Stimulated activated CD4-positive, alpha-beta T cell treated with anti-CD3 and anti-CD28 coated beads, Interleukin-4, amount 100 ng/mL, for 4 hours (primary cell): ENCODE results near the gene MIPOL1.
"Not testable (repeated sequence)": the region's sequence is repeated elsewhere in the genome, so short reads cannot be mapped to it uniquely, and the experiment has no call there.

Experiments
- DNase-seq, 2 experiments: peaks; one replicate each; pipeline ENCODE4 v3.0.0-alpha.2; 2020

The MIPOL1 gene

DNA sequence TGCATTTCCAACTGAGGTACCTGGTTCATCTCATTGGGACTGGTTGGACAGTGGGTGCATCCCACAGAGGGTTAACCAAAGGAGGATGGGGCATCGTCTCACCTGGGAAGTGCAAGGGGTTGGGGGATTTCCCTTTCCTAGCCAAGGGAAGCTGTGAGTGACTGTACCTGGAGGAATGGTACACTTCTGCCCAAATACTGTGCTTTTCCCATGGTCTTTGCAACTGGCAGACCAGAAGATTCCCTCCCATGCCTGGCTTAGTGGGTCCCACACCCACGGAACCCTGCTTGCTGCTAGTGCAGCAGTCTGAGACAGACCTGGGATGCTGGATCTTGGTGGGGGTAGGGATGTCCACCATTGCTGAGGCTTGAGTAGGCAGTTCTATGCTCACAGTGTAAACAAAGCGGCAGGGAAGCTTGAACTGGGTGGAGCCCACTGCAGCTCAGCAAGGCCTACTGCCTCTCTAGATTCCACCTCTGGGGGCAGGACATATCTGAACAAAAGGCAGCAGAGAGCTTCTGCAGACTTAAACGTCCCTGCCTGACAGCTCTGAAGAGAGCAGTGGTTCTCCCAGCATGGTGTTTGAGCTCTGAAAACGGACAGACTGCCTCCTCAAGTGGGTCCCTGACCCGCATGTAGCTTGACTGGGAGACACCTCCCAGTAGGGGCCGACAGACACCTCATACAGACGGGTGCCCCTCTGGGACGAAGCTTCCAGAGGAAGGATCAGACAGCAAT, 9.7 kb upstream of the MIPOL1 start:
- DNase-seq: not testable (repeated sequence)

DNA sequence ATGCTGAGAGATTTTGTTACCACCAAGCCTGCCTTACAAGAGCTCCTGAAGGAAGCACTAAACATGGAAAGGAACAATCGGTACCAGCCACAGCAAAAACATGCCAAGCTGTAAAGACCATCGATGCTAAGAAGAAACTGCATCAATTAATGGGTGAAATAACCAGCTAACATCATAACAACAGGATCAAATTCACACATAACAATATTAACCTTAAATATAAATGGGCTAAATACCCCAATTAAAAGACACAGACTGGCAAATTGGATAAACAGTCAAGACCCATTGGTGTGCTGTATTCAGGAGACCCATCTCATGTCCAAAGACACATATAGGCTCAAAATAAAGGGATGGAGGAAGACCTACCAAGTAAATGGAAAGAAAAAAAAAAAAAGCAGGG, 8.0 kb upstream of the MIPOL1 start:
- not testable (repeated sequence) for DNase-seq

DNA sequence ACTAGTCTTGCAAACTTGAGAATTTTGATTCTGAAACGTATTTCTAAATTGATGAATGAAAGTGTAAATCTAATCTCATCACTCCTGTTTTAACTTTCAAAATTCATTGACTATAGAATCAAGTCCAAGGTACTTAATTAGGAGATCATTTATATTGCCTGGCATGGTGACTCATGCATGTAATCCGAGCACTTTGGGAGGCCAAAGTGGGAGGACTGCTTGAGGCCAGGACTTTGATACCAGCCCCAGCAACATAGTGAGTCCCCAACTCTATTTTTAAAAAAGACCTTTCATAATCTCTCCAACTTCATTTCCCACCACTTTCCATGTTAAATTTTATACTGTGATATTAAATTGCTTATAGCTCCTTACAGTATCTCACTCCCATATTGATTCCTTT, 3.0 kb upstream of the MIPOL1 start:
- no peak for DNase-seq

DNA sequence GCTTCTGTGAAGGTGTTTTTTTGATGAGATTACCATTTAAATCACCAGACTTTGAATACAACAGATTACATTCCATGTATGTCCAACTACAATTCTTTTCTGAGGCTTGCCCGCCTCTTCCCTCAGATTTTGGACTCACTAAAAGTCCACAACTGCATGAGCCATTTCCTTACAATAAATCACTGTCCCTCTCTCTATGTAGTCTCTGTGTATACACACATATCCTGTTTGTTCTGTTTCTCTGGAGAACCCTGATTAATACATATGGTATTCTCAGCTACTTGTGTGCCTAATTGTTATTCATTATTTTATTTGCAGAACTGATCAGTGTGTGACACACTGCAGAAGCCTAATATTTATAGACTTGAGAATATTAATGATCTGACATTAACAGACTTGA, 2.4 kb upstream of the MIPOL1 start:
- DNase-seq: no peak

DNA sequence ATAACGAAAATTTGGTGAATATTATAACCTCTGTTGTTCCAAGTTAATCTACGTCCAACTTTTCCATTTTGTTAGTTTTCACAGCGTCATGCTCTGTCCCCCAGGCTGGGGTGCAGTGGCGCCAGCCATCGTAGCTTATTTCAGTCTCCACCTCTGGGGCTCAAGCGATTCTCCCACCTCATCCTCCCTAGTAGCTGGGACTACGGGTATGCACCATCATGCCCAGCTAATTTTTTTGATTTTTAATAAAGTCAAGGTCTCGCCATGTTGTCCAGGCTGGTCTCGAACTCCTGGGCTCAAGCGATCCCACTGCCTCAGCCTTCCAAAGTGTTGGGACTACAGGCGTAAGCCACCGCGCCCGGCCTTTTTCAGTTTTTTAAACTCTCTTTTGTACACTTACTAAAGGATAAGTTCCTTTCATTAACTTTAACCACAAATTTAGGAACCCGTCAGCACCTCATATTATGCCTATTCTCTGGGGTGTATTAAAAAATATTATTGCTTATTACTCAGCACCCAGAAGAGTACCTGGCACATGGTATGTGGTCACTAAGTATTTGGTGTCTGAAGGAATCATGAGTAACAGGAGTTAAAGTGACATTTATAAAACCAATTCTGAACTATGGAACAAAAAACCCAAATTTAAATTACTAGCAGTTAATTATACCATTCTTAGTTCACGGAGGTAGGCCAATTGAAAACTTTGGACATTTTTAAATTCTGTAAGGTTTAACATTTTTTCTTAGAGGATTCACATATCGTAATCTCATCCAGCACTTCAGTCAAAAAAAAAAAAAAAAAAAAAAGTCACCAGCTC, 925 bp upstream of the MIPOL1 start:
- no peak for DNase-seq

DNA sequence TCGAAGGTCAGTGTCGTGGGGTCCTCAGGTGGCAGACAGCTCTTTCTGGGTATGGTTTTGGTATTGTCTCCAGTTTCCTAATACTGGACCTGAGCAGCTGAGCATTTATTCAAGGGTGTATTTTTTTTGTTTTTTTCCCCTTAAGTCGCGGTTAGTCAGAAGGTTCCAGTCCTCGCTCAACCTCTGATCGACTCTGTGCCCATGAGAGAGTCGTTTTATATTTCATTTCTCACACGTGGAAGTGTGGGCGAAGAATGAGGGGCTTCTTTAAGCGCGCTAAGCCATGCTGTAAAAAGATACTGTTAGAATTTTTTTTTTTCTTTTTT, 499 bp downstream of the MIPOL1 start:
- no peak for DNase-seq

DNA sequence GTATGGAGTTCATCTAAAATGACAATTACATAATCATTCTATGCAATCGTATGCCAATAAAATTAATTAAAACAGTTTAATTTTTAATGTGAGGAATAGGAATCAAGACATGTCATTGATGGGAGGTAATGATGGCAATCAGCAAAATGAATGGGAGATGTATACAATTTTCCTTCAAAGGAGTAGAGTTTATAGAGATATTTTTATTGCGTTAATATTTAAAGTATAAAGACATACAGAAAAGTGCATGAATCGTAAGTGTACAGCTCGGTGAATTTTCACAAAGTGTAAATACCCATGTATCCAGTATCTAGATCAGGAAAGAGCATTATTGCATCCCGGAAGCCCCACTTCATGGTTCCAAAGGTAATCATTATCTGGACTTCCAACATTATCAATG, 1.2 kb downstream of the MIPOL1 start:
- no peak for DNase-seq

DNA sequence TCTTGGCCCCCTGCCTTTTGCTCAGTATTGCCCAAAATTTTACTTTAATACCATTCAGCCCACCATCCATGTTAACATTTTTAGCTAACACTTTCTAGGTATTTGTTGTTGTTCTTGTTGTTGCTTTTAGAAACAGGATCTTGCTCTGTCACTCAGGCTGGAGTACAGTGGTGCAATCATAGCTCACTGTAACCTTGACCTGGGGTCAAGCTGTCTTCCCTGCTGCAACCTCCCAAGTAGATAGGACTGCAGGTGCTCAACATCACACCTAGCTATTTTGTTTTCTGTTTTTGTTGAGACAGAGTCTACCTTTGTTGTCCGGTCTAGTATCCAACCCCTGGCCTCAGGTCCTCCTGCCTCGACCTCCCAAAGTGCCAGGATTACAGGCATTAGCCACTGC, 4.0 kb downstream of the MIPOL1 start:
- no peak for DNase-seq

DNA sequence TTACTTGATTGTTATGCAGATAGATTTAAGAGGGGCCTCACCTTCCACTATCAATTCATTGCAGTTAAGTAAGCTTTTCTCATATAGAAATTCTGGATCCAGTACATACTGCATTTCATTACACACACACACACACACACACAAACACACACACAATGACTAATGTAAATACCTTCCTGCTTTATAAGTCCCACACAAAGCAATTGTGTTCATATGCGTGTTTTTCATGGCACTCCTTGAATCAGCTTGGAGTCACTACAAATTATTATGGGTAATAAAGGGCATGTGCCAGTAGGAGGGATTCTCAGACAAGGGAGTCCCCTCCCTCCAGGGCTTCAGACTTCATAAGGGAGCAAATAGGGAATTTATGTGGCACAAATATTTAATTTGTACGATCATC, 4.5 kb downstream of the MIPOL1 start:
- no peak for DNase-seq

DNA sequence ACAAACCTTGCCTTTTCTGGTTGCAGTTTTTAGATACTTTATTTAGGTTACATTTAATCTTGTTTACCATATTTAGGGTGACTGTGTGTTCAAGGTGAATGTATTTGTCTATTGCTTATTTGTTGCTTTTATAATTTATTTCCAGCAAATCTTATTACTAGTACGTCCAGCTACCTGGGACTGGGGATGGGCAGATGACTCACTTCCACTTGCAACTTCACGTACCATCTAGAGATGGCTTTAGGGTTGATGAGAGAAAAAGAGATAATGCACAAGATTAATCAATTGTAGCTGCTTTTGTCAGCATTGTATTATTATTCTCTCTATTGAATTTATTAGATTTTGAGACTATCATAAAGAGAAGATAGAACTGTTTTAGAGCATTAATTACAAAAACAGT, 5.1 kb downstream of the MIPOL1 start:
- DNase-seq: no peak

DNA sequence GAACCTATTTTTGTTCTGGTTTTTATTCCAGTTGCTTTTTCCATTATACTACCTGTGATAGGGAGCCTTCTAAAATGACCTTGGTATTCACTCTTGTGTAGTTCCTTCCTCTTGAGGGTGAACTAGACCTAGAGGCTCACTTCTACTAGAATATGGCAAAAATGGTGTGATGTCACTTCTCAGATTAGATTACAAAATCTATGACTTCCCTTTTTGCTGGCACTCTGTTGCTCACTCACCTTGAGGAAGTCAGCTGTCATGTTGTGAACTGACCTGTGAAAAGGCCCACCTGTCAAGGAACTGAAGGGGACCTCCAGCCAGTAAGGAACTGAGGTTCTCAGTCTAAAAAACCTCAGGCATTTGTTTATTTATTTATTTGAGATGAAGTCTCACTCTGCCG, 5.7 kb downstream of the MIPOL1 start:
- DNase-seq: no peak

DNA sequence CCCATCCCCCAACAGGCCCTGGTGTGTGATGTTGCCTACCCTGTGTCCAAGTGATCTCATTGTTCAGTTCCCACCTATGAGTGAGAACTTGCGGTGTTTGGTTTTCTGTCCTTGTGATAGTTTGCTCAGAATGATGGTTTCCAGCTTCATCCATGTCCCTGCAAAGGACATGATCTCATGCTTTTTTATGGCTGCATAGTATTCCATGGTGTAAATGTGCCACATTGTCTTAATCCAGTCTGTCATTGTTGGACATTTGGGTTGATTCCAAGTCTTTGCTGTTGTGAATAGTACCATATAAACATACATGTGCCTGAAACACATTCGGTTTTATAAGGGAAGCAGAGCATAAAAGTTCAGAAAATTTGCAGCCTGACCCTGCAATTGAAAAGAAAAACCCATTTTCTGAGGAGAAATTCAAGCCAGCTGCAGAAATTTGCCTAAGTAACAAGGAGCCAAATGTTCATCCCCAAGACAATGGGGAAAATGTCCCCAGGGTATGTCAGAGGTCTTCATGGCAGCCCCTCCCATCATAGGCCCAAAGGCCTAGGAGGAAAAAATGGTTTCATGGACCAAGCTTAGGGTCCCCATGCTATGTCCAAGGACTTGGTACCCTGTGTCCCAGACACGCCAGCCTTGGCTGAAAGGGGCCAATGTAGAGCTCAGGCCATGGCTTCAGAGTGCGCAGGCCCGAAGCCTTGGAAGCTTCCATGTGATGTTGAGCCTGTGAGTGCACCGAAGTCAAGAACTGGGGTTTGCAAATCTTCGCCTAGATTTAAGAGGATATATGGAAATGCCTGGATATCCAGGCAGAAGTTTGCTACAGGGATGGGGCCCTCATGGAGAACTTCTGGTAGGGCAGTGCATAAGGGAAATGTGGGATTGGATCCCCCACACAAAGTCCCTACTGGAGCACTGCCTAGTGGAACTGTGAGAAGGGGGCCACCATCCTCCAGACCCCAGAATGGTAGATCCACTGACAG, 8.2 kb downstream of the MIPOL1 start:
- not testable (repeated sequence) for DNase-seq

DNA sequence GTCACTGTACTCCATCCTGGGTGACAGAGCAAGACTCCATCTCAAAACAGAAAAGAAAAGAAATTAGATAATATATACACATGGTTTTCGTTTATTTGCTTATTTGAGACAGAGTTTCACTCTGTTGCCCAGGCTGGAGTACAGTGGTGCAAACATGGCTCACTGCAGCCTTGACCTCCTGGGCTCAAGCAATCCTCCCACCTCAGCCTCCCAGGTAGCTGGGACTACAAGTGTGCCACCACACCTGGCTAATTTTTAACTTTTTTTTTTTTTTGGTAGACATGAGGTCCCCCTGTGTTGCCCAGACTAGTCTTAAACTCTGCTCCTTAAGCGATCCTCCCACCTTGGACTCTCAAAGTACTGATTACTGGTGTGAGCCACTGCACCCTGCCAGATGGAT, 11.9 kb downstream of the MIPOL1 start:
- not testable (repeated sequence) for DNase-seq

DNA sequence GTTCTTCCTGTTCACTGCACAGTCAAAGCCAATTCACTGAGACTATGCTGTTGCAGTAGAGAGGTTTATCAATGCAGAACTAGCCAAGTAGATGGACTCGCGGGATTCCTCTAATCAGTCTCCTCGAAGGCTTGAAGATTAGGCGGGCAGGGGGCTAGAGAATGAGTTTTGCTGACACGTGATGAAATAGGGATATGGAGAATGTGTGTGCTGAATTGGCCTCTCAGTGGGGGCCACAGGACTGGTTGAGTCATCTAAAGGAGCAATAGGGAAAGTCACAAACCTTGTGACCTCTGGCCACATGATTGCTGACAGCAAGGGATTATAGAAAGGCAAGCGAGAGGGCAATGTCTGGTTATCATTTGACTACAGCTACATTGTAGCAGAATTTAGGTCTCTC, 12.7 kb downstream of the MIPOL1 start:
- no peak for DNase-seq

DNA sequence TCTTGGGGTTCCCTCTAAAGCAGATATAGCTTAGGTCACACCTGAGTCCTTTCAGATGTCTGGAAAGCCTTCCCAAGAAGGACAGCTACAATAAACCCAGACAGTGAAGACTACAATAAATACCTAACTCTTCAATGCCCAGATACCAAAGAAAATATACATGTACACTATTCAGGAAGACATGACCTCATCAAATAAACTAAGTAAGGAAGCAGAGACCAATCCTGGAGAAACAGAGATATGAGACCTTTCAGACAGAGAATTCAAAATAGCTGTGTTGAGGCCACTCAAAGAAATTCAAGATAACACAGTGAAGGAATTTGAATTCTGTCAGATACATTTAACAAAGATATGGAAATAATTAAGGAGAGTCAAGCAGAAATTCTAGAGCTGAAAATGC, 15.3 kb downstream of the MIPOL1 start:
- no peak for DNase-seq

DNA sequence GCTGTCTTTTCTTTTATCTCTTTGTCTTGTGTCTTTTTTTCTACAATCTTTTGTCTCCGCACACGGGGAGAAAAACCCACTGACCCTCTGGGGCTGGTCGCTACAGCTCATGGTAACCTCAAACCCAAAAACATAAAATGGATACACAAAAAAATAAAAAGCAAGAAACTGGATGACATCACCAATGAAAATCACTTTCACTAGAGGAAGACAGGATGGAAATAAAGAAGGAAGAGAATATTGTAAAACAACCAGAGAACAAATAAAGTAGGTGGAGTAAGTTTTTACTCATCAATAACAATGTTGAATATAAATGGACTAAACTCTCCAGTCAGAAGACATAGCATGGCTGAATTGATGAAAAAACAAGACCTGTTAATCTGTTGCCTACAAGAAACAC, 17.6 kb downstream of the MIPOL1 start:
- DNase-seq: no peak

DNA sequence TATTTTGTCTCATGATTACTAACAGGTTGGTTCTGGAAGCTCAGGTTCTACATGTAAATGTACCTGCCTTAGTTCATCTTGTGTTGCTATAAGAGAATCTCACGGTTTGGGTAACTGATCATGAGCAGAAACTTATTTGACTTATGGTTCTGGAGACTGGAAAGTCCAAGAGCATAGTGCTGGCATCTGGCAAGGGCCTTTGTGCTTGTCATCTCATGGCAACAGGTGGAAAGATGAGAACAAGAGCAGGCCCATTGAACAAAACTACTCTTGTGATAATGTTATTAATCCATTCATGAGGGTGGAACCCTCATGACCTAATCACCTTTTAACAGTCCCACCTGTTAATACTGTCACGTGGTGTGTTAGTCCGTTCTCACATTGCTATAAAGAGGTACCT, 23.3 kb downstream of the MIPOL1 start:
- no peak for DNase-seq

DNA sequence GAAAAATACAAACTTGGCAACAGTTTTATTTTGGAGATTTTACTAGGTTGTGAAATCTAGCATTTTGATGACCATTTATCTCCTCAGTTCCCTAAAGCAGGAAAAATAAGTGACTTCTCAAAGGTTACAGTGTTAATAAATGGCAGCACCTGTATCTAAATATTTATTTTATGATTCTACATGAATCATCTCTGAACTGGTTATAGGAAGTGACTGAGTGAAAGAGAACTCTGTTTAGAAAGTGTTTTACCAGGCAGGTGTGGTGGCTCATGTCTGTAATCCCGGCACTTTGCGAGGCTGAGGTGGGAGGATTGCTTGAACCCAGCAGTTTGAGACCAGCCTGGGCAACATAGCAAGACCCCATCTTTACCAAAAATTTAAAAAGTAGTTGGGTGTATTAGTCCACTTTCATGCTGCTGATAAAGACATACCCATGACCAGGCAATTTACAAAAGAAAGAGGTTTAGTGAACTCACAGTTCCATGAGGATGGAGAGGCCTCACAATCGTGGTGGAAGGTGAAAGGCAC, 26.3 kb downstream of the MIPOL1 start:
- no peak for DNase-seq

DNA sequence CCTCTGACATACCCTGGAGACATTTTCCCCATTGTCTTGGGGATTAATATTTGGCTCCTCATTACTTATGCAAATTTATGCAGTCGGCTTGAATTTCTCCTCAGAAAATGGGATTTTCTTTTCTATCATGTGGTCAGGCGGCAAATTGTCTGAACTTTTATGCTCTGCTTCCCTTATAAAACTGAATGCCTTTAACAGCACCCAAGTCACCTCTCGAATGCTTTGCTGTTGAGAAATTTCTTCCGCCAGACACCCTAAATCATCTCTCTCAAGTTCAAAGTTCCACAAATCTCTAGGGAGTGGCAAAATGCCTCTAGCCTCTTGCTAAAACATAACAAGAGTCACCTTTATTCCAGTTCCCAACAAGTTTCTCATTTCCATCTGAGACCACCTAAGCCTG, 27.9 kb downstream of the MIPOL1 start:
- not testable (repeated sequence) for DNase-seq

DNA sequence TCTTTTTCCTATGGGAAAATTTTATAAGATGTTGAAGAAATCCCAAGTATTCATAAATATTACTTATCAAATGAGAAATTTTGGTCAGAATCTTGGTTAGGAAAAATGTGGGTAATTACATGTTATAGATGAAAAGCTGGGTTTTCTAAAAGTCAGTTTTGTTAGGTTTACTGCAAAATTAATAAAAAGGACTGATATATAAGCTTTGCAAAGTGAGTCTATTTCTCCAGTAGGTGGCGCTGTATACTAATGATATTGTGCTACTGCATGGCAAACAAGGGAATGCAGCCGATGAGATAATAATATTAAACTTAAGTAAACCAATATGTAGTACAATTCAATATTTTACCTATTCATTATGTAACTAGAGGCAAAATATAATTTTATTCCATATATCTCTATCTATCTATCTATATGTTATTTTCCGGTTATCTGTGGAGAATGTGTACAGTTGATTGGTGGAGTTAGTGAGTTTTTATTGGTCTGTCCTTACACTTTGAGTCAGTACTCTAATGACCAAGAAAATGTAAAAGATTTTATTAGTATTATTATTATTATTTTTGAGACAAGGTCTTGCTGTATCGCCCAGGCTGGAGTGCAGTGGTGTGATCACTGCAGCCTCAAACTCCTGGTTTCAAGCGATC, 32.9 kb downstream of the MIPOL1 start:
- DNase-seq: no peak

DNA sequence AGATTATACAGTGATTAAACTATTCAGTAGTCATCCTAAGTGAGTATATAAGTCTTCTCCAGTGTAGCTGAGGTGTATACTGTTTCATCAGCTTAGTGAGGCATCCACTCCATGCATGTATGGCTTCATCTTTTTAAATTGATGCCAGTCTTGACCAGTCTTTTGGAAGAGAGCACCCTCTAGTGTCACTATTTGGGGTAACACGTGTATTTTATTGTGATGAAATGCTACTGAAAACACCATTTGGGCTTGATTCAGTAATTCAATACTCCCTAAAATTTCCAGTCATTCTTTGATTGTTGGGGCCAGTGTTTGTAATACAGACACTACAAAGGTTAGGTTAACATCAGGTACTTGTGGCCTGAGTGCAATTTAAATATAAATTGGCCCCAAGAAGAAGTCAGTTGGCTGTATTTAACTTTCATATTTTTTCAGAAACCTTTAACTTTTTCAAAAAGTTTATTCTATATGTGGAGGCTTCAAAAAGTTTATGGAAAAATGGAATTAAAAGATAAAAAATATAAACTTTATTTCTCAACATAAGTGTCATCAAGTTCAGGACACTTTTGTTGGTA, 35.3 kb downstream of the MIPOL1 start:
- no peak for DNase-seq

DNA sequence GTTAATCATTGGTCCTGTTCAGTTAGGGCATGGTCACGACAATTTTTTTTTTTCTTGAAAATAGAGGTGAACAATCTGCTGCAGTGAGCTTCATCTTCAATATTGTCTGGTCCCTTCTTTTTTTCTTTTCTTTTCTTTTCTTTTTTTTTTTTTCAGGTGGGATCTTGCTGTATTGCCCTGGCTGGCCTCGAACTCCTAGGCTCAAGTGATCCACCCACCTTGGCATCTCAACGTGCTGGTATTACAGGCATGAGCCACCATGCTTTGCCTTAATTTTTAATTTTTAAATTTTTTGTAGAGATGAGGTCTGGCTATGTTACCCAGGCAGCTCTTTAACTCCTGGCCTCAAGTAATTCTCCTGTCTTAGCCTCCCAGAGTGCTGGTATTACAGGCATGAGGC, 36.5 kb downstream of the MIPOL1 start:
- DNase-seq: no peak
